GM19239 (cell line): Measurements from ENCODE around the gene TCTN1.
"Not testable (repeated sequence)": the region's sequence is repeated elsewhere in the genome, so short reads cannot be mapped to it uniquely, and the experiment has no call there.

Experiments
- DNase-seq: peaks from one replicate; pipeline ENCODE4 v3.0.0; 2011; ENCODE audit warnings: low spot score; ENCODE audit not compliant: insufficient read length
- FAIRE-seq: peaks from 2 replicates; lab custom pipeline; 2011; peaks lifted over from hg19 to GRCh38; lab: Jason Lieb, UNC

The TCTN1 gene

DNA sequence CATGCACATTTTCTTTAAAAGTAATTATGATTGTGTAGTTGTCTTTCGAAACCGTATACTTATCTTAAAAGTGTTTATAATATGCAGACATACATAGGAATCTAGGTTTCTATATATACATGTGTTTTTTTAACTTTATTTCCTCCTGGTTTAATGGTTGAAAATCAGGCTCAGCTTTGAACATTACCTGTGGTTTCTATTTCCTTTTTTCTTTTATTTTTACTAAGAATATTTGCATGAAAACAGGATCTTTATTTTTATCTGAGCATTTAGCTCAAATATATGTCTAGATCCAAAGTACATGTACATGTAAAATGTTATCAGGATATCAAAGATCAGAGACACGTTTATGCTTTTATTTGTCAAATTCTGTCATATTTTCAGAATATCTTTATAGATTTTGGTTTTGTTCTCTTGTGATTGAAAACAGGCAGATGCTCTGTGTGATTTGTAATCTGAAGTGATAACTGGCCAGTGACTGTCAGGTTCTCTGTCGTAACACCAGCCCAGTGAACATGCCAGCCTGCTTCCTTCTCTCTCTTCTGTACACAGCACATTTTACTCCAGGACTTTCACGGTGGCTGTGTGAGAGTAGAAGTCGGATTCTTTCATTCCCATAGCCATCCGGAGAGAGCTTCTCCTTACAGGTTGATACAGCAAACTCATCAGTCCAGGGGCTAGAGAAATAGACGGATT is 13.7 kb downstream of the TCTN1 start:
- FAIRE-seq = peak; percentile 66
- DNase-seq = no peak

DNA sequence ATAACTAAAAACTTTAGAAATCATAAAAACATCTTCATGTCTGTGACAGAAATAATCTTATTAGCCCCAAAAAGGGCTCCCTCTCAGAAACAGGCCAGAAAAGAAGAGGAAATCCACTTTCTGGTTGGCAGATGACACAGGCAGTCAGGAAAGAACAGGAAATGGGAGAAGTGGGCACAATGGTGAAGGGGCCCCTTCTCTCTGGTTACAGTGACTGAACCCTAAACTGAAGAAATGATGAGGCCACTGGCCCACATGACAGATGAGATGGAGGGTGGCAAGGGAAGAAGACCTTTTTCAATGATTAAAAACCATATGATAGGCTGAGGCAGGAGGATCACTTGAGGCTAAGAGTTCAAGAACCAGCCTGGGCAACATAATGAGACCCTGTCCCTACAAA is 21.1 kb downstream of the TCTN1 start:
- FAIRE-seq (peak; percentile 58), DNase-seq (no peak)

- DNase-seq (no peak), FAIRE-seq (peak; percentile 65)
Measured at GRCh38 chr12:110636516-110636915, 22.6 kb downstream of the TCTN1 start.

DNA sequence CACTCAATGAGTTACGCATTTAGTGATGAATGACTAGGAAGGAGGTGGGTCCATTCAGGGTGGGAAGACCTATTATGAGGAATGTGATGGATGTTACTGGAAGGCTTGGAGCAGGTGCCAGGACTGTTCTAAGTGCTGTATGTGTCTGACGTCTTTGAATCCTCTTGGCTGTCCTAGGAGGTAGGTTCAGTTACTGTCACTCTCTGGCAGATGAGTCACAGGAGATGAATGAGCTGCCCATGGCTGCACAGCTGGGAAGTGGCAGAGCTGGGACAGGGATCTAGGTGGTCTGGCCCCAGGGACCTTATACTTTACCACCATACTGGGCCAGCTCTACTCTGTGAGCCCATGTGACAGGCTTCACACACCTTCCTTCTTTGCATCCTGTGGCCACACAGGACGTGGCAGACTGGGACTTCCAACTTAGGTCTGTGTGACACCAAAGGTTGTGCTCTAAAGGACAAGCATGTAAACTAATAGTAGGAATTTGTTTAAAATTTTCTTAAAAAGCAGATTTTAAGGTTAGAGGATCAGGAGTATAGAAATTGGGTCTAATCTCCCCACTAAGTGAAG is 24.0 kb downstream of the TCTN1 start:
- DNase-seq (no peak), FAIRE-seq (peak; percentile 4)

DNA sequence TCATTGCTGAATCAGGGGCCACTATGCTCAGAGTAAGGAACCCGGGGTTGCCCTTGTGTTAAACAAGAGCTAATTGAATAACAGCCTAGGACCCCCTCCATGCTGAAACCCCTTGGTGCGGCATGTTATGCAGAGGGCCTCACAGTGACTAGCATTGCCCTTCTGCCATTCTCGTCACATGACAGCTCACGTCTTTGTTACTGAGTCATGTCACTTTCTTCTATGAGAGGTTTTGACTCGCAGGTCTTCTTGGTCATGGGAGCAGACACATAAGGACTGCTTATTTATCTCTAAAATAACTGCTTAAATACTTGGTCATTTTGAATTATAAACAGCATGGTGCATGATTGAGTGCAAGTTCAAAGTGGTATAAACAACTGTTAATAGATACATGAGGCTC is 24.9 kb downstream of the TCTN1 start:
- no peak for DNase-seq
- FAIRE-seq = no peak

DNA sequence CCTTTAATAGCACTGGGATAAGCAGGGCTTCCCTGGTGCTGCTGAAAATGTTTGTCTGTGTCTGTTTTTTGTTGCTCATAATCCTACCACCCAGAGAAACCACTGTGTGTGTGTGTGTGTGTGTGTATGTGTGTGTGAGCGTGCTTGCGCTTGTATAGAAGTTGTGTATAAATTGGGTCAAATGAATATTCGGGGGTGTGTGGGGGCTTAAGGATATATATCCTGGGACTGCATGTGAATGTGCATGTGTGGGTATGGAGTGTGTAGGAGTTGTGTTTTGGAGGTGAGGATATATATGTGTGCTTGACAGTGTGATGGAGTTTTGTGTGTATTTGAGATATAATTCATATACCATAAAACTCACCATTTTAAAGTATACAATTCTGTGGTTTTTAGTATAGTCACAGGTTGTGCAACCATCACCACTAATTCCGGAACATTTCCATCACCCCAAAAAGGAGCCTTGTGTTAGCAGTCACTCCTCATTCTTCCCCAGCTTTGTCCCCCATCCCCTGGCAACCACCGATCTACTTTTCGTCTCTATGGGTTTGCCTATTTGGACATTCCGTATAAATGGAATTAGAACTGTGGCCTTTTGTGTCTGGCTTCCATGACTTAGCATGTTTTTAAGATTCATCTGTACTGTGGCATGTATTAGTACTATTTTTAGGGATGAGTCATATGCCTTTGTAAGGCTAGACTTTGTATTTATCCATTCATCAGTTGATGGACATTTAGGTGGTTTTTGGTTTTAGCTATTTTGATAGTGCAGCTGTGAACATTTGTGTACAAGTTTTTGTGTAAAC is 25.6 kb downstream of the TCTN1 start:
- FAIRE-seq = no peak
- DNase-seq = no peak

DNA sequence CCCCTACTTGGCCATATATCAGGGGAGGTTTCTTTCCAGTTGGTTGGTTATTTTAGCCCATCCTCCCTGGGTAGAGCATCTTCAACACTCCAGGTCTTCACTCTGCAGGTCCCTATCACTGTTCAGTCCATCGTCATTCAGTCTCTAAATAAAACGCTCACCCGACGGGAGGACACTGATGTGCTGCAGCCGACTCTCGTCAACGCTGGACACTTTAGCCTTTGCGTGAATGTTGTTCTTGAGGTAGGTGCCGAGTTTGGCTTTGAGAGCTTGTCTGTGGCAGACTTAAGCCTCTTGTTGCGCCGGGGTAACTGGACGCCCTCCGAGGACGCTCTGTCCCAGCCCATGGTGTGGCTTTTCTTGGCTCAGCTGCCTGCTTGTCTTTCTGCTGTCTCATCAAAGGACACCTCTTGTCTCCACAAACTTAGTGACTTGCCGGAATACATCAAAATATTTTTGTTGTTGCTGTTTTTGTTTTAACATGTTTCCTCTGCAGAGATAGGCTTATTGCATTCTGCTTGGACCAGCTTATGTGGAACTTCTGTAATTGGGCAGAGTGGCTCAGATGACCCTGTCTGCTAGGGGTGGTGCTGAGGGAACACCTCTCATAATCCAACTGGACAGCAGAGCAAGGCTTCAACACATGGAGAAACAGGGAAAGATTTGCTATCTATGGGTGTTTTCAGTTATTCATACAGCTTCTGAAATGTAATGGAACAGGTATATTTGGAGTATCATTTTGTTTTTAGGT is 26.5 kb downstream of the TCTN1 start:
- DNase-seq = no peak
- no peak for FAIRE-seq

- FAIRE-seq = no peak
- DNase-seq = no peak
Measured at GRCh38 chr12:110641521-110641920, 27.6 kb downstream of the TCTN1 start.

- DNase-seq (peak; percentile 32), FAIRE-seq (peak; percentile 90)
Measured at GRCh38 chr12:110647631-110648040, 33.7 kb downstream of the TCTN1 start.

- no peak for DNase-seq
- no peak for FAIRE-seq
Measured at GRCh38 chr12:110649341-110649847, 35.5 kb downstream of the TCTN1 start.

- not testable (repeated sequence) for DNase-seq, FAIRE-seq
Measured at GRCh38 chr12:110654238-110654637, 40.3 kb downstream of the TCTN1 start.

DNA sequence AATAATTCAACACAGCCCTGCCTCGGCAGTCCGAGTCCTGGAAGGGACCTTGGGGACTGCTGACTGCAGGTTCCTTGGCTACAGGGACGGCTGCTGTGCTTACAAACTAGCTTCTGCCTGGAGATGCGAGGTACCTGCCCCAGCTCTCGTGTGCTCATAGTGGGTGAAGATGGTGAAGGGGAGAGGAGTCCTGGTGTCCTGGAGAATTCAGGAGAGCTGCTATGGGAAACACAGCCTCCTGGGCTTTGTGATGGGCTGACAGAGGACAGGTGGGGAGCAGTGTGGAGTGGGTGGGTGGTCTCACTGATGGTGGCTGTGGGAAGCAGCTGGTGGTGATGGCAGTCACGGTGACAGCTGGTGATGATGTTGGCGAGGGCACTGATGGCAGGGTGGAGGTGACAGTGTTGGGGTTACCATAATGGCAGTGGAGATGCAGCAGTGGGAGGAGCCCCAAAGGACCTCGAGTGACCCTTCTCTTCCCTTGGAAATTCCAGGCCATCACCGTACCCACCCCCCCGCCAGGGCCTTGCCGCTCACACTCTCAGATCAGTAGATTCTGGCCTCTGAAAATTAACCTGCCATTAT is 42.2 kb downstream of the TCTN1 start:
- no peak for FAIRE-seq
- DNase-seq = no peak

GRCh38 chr12:110657747-110658146 is 43.8 kb downstream of the TCTN1 start:
- no peak for DNase-seq
- FAIRE-seq = no peak

- no peak for FAIRE-seq
- DNase-seq = no peak
Measured at GRCh38 chr12:110658242-110658641, 44.3 kb downstream of the TCTN1 start.

DNA sequence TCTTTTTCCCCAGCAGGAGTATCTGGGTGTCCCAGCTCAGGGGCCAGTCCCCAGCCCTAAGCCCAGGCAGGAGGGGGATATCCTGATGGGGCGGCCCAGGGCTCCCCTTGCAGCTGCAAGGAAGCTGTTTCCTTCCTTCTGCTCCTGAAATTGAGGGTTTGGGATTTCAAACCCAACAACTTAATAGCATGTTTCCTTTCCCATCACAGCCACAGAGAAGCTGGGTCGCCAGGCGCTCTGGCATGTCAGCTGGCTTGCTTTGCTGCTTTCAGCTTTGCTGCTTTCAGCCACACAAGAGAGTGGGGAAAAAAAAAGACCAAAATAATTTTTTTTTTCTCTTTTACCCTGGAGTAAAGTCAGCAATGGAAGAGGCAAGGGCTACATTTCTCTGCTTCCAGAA is 44.9 kb downstream of the TCTN1 start:
- DNase-seq (no peak), FAIRE-seq (no peak)

GRCh38 chr12:110661337-110661972 is 47.5 kb downstream of the TCTN1 start:
- peak; percentile 100 for FAIRE-seq
- DNase-seq = peak; percentile 71

DNA sequence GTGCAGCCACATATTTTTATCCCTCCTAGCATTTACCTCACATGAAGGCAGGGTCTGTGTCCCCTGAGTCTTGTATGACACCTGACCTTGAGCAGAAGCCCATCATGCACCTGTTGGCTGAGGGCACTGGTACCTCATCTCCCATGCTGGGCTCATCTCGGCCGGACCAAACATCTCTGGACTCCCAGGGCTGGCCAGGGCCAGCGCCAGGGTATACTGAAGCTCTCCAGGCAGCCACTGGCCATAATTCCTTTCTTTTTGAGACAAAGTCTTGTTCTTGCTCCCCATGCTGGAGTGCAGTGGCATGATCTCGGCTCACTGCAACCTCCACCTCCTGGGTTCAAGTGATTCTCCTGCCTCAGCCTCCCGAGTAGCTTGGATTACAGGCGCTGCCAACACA is 53.0 kb downstream of the TCTN1 start:
- FAIRE-seq (no peak), DNase-seq (no peak)

GRCh38 chr12:110667671-110668070 is 53.7 kb downstream of the TCTN1 start:
- FAIRE-seq = peak; percentile 42
- no peak for DNase-seq

DNA sequence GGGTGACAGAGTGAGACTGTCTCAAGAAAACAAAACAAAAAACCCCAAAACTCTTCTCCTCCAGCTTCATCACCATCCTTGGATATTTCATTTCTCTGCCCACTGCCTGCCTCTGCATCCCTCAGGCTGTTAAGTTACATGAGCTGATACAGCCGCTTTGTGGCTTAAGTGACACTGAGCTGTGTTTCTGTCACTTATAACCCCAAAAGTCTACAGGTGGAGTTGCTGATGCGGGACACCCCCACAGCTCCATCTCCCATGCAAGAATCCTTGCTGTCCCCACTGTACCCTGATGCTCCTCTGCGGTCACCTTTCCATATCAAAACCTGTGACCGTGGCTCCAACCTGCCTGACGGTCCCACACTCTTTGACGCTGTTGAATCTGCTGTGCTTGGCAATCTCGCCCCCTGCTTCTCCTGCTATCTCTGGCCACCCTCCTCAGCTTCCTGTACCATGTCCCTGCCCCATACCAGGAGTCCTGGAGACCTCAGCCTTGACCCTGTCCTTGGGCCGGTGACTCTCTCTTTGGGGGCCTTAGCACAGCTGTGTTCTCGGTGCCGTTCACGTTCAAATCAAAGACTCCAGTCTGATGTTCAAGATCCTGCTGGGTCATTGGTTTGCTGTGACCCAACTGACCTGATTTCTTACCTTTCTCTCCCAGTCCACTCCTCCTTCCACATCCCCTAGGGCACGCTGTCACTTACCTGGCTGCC is 54.7 kb downstream of the TCTN1 start:
- no peak for DNase-seq
- FAIRE-seq = peak; percentile 64
